GM19328 (cell line): ENCODE results near the gene IL27RA.

Experiments used
- ATAC-seq: cut with Tn5 transposase; IDR thresholded peaks from one replicate; pipeline ENCODE4 v1.9.1; 2021; ENCODE audit warnings: mild to moderate bottlenecking, moderate library complexity; ENCODE audit not compliant: unreplicated experiment

The IL27RA gene

DNA sequence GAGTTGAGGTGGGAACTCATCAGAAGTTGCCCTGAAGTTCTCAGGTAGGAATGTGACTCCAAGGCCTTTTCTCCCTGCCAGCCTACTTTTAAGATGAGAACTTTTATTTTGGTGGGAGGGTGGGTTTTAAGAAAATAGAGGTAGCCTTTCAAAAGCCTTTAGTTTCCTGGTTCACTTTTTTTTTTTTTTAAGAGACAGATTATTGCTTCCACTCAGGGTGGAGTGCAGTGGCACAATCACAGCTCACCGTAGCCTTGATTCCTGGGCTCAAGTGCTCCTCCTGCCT lies 51.1 kb downstream of the IL27RA start:
- ATAC-seq = no peak

DNA sequence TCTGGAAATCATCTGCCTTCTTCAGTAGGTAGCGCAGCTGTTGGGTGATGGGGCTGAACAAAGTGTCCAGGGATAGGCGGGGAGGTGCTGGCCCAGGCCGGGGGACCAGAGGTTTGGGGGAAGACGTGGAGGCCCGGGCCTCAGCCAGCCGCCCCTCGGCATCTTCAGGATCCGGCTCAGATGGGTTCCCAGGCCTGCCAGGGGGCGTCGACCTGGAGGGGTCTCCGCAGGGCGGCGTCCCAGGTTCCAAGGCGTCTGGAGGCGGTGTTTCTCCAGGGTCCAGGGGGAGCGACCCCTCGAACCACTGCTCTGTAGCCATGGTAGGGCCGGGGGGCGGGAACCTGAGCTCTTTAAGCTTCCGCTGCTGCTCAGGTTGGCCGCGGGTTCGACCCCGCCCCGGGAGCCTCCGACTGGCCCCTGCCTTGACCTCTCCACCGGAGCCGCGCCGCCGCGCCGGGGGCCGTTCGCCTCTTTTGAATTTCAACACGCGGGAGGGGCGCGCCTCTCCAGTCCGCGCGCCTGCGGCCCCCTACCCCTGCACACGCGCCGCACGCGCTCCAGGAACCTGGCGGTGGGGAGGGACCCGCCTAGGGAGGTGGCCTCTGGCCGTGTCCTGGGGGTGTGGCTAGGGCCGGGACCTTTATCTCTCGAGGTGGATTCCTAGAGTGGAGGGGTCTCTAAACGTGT lies 53.9 kb downstream of the IL27RA start, which contains the start of gene C19orf67:
C19orf67 (minus strand) TSS at position 475 of the 687 bp plus-strand sequence; CDS start at position 319, 156 bp downstream.
- no peak for ATAC-seq

DNA sequence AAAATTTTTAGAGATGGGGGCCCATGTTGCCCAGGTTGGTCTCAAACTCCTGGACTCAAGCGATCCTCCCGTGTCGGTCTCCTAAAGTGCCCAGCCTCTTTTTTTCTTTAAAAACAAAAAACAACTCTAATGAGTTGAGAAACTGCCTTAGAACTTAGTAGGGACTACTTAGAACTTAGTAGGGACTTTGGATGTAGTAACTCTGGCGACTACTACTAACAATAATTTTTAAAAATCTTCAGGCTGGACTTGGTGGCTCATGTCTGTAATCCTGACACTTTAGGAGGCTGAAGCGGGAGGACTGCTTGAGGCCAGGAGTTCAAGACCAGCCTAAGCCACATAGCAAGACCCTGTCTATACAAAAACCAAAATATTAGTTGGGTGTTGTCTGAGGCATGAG lies 54.5 kb downstream of the IL27RA start:
- ATAC-seq = no peak

DNA sequence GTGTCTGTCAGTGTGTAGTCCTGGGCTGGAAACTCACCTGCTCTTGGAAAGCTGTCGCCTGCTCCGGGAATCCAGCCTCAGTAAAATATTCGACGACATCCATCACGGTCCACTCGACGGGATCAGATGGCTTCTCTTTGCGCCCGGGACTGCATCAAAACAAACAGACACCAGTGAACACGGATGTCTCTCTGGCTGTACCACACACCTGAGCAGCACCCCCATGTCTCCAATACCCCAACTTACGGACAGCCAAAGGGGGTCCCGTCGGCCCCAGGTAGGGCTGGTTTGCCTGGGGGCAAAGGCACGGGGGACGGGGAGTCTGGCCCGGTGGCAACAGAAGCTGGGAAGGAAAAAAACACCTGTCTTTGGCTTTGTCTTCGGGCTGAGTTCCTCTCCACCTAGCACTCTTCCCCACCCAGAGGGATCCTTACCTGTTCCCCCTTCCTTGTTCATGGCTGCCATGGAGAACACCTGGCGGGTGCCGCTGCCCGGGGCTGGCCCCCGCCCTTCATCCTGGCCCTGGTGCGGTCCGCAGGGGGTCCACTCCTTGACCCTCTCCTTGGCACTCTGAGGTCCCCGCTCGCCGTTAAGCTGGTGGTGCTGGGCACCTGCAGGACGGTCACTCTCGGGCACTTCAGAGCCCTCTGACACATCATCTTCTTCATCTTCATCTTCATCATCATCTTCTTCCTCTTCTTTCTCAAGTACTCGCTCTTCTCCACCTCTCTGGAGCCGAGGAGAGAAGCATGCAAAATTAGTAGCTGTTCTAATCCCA lies 57.3 kb downstream of the IL27RA start:
- no peak for ATAC-seq

DNA sequence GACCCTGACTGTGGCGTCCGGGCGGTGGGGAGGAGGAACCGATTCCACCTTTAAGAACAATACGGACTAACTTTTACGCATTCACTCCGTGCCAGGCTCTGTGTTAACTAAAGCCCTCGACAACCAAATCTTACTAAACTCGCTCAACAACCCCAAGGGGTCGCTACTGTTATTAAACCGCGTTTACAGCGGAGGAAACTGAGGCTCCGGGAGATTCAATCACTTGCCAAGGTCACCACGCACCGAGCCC lies 57.8 kb downstream of the IL27RA start:
- no peak for ATAC-seq

DNA sequence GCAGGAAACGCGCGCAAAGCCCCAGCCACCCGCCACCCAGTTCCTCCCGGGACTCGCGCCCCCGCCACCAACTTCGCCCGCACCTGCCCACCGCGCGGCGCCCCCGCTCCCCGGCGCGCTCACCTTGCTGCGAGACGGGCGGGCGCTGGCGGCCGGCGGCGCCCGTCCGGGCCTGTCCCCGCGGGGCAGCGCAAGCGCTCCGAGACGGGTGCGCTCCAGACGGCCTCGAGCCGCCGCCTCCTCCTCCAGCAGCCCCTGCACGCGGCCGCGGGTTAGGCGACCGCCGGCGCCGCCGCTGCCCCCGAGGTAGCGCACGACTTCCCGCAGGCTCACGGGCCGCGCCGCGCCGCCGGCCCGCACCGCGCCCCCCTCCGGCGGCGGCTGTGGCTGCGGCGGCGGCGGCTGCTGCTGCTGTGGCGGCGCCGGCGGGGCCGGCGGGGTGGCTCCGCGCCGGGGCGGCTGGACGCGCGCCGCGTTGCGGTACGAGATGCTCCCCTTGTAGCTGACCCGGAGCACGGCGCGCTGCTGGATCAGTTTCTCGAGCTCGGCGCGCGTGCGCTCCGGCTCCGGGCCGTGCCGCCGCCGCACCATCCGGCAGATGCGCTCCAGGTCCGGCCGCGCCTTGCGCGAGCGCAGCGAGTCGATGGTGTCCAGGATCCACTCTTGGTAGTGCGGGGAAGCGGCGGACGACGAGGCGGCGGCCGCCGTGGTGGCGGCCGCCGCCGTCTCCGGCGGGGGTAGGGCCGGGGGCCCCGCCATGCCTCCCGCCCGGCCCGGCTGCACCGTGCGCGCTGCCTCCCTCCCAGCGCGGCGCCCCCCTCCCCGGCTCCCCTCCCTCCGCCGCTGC lies 58.3 kb downstream of the IL27RA start:
- no peak for ATAC-seq

GRCh38 chr19:14090509-14091080 lies 59.0 kb downstream of the IL27RA start, which contains the start of gene SAMD1:
SAMD1 (minus strand) TSS chr19:14090751.
- ATAC-seq = peak; percentile 36

DNA sequence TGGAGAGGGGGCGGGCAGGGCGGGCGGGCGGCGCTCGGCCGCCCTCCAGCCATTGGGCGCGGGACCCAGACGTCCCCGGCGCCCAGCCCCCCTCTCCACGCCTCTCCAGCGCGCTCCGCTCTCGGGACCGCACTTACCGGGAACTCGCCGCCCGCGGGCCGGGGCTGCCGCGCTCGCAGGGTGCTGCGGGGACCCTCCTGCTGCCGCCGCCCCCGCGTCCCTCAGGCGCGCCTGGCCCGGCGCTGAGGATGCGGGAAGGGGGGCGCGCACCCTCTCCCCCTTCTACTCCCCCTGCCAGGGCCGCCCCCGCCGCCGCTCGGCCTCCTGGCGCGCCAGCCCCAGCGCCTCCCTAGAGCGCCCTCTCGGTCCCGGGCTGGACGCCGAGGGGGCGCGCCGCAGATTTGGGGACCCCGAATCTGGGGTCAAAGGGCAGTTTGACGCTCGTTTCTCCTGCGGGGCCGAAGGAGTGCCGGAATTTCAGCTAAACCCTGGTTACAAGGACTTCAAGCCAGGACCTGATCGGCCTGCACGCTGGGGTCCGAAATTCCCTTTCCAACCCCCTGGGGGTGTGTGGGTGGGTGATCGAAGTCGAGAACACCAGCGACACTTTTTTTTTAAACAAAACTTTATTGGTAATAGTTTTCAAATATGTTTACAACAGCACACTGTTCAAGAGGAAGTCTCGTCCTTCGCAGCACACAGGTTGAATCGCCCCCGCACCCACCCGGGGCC lies 59.7 kb downstream of the IL27RA start:
- peak; percentile 63 for ATAC-seq

DNA sequence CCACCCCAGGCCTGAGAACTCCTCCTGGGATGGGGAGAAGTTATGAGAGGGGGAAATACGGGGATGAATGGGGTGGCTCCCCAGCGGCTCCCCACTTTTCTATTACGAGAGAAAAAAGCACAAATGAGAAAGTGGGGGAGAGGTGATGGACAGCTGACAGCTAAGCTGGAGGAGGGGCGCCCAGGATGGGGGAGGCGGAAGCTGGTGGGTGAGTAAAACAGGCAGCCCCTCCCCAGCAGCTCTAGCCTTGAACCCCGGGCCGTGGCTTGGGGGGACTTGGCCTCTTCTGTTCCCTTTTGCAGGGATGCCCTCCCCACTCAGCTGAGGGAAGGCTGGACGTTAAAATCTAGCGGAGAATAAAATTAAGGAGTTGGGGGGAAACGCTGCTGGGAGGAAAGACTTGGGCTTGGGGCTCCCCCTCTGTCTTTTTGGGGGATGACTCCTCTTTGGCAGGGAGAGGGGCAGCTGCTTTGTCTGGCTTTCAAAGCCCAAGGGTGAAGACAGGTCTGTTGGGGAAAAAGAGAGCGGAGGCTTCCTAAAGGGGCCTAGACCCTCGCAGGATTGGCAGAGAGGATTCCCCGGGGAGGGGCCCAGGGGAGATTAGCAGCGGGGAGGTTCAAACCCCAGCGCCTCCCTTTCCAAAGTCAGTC lies 60.4 kb downstream of the IL27RA start:
- ATAC-seq = no peak

- ATAC-seq = no peak
Observed at GRCh38 chr19:14093117-14093823, 61.7 kb downstream of the IL27RA start.

GRCh38 chr19:14094854-14095253 lies 63.3 kb downstream of the IL27RA start:
- ATAC-seq = no peak

DNA sequence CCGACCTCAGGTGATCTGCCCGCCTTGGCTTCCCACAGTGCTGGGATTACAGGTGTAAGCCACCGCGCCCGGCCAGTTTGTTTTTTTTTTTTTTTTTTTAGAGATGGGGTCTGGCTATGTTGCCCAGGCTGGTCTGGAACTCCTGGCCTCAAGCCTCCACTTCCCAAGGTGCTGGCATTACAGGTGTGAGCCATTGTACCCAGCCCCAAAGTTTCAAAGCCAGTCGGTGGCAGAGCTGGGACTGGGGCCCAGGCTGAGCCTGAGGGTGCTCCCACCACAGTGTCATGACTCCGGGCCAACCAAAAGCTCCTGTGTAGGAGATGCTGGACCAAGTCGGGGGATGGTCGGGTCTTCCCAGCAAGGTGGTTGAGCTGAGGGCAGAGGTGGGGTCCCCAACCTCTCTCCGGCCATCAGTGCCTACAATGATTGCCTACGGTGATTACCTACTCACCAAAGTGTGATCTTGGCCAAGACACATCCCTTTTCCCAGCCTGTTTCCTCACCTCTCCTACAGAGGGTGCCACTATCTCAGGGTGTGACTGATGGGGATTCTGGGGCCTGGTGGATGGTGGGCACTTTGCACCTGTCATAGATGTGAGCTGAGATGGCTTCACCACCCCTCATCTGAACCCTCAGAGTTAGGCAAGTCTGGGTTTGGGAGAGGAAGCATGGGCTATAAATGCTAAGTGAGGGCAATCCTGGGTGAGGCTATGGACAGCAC lies 64.9 kb downstream of the IL27RA start:
- no peak for ATAC-seq

DNA sequence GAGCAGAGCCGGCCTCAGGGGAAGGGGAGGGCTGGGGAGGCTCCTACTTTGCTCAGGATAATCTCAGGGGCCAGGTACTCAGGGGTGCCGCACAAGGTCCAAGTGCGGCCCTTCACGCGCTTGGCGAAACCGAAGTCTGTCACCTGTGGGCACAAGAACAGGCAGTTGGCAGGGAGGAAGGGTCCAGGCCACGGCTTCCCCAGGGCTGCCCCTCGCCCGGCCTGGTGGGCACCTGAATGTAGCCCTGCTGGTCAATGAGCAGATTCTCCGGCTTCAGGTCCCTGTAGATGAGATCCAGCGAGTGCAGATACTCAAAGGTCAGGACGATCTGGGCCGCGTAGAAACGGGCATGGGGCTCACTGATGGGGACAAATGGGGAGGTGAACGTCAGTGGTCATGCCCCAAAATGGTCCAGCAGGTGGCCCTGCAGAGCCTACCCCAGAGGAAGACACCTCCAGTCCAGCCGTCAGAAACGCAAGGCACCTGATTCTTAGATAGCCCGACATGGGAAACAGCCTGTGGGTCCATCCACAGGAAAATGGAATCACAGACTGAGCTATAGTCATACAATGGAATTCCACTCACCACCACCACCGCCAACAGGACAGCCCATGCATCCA lies 66.1 kb downstream of the IL27RA start:
- ATAC-seq = no peak

GRCh38 chr19:14101003-14101545 lies 69.5 kb downstream of the IL27RA start:
- no peak for ATAC-seq

DNA sequence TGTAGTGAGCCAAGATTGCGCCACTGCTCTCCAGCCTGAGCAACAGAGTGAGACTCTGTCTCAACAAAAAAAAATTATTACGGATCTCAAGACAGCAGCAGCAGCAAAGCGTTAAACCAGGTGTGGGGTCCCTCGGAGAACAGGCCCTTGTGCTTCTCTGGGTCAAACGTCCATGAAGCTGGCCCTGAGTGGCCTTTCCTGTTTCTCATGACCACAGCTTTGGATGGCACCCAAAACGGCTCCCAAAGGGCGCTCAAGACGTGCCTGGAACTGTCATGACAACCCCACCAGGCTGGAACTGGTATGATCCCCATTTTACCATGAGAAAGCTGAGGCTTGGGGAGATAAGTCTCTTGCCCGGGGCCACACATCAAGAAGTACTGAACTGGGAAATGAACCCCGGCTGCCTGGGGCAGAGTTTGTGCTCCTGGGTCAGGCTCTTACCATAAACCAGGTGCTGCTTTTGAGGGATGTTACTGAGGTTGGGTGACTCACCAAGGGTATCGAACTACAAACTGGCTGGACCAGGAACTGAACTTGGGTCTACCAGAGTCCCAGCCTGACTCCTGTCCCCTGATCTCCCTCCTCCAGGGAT lies 70.6 kb downstream of the IL27RA start:
- no peak for ATAC-seq

- ATAC-seq = no peak
Observed at GRCh38 chr19:14102756-14103155, 71.2 kb downstream of the IL27RA start.
